Stimulated activated CD8-positive, alpha-beta memory T cell treated with anti-CD3 and anti-CD28 coated beads, Interleukin-2, amount 100 ng/mL, for 48 hours (primary cell): ENCODE data around the gene ITGA4.
"Not testable (repeated sequence)": the region's sequence is repeated elsewhere in the genome, so short reads cannot be mapped to it uniquely, and the experiment has no call there.

Experiments
- DNase-seq, 2 donors: peaks; one replicate each; pipeline ENCODE4 v3.0.0-alpha.2; 2020; ENCODE audit warnings: low read depth in 2 of 2

The ITGA4 gene

GRCh38 chr2:181457121-181457740 lies at the start of gene ITGA4:
TSS of gene ITGA4 (plus strand) at chr2:181457386. CDS start at chr2:181457655, 269 bp downstream.
- DNase-seq, result peak; percentile 75 to 80

- no peak for DNase-seq
Observed at GRCh38 chr2:181408861-181409260, 48.3 kb upstream of the ITGA4 start.

DNA sequence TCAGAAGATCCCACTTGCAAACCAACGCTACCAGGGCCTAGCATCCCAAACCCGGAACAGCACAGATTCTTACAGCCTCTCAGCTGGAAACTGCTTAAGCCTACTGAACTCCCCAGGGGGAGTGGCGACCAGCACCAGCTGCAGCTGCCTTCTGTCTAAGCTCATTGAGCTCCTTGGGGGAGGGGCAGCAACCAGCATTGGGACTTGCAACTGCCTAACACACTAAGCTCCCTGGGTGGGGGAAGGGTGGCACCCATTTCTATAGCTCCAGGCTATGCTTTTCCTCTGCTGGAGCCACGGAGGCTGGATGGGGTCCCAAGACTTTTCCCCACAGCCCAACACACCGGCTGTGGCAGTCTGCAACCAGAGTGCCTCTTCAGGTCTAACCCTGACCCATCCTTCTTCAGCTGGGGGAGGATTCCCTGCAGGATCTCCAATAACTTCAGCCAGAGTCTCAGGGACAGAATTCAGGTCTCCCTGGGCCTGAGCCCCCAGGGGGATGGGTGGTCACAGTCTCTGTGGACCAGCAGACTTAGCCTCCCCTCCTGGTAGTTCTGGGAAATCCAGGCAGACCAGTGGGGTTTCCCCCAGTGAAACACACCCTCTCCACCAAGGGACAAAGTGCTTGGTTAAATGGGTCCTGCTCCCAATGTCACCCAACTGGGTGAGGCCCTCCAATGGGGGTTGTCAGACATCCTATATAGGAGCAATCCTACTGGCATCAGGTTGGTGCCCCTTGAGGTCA lies 45.9 kb upstream of the ITGA4 start:
- no peak for DNase-seq

DNA sequence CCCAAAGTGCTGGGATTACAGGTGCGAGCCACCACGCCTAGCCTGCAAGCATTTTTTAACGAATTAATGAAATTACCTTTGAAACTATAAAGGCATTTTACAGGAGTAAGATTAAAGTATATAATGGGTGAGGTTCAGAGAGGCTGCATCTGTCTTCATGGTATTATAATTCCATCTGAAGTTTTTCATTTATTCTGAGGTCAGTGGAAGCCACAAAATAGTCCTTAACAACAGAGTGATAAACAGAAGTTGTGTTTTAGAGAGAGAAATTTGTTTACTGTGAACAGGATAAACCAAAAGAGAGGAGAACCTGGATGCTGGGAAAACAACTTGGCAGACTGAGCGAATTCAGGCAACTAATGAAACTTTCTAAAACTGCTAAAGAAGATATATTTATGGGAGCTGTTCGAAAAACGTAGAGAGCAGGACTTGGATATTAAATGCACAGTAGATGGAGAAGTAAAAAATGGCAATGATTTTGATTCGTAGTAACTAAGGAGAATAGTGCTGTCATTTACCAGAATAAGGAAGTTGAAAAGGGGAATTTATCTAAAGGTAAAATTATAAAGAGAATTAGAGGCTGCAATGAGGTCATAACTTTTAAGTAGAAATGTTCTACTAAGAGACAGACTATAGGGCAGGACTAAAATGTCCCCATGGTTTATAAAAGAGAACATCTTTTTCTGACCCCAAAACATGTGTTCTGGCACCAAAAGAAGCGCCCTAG lies 37.9 kb upstream of the ITGA4 start:
- no peak for DNase-seq

- DNase-seq, result no peak
Observed at GRCh38 chr2:181420259-181421130, 36.7 kb upstream of the ITGA4 start.

- no peak for DNase-seq
Observed at GRCh38 chr2:181421131-181421458, 36.1 kb upstream of the ITGA4 start.

DNA sequence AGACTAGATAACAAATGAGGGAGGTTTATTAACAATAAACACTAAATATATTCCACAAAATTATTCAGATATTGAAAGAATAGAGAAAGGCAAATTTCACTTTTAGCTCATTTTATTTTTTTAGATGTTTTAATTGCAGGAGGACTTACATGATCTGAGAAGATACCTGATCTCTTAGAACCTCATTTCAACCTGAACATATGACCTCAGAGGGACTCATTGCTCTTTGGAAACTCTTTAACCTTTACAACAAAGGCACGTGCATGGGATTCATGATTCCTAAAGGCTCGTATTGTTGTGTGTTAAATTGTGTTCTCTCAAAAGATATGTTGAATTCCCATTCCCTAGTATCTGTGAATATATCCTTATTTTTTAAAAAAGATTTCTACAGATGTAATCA lies 35.7 kb upstream of the ITGA4 start:
- no peak for DNase-seq

DNA sequence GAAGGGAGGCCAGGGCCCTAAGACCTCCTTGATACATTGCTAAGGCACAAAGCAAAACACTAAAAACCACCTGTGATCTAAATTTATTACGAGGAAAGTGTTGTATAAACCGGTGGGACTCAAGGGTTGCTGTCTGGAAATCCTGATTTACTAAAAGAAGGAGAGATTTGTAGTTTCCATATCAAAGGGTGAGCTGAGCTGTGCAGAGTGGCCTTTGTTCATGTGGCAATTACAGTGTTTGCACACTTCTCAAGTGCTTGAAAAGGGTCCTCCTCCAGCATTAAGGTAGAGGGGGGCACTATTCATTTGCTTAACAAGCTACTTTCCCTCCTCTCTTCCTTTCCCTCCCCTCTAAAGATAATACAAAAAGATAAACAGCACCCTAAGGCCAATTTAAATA lies 30.5 kb upstream of the ITGA4 start:
- no peak for DNase-seq

DNA sequence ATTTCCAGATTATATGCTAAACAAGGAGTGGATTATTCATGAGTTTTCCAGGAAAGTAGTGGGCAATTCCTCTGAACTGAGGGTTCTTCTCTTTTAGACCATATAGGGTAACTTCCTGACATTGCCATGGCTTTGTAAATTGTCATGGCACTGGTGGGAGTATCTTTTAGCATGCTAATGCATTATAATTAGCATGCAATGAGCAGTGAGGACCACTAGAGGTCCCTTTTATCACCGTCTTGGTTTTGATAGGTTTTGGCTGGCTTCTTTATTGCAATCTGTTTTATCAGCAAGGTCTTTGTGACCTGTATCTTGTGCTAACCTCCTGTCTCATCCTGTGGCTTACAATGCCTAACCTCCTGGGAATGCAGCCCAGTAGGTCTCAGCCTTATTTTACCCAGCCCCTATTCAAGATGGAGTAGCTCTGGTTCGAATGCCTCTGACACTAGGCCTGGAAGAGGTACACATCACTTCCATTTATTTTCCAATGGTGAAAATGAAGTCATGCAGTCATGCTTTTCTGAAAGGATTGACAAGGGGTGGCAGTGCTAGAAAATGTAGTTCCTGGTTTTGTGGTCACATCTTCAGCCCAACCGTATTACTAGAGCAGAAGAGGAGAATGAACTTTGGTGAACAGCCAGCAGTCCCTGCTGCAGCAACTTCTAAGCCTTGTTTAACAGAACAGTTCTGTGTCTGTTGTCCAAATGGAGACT lies 26.6 kb upstream of the ITGA4 start:
- DNase-seq, result no peak

DNA sequence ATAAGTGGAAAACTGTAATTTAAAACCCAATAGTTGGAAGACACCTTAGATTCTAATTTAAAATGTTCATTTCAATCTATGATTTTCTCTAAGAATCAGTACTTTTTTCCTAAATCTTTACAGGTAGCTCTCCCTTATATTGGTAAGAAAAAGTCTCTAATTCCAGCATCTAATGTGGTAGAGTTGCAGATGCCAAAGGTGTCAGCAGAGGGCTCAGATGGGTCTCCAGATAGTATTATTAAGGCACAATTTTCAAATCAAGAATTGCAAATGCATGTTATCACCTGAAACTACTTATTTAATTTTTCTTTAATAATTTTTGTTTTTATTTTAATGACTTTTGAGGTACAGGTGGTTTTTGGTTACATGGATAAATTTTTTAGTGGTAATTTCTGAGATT lies 25.5 kb upstream of the ITGA4 start:
- DNase-seq, result no peak

- DNase-seq, result no peak
Observed at GRCh38 chr2:181438261-181438660, 18.9 kb upstream of the ITGA4 start.

GRCh38 chr2:181440344-181440743 lies 16.8 kb upstream of the ITGA4 start:
- no peak for DNase-seq

DNA sequence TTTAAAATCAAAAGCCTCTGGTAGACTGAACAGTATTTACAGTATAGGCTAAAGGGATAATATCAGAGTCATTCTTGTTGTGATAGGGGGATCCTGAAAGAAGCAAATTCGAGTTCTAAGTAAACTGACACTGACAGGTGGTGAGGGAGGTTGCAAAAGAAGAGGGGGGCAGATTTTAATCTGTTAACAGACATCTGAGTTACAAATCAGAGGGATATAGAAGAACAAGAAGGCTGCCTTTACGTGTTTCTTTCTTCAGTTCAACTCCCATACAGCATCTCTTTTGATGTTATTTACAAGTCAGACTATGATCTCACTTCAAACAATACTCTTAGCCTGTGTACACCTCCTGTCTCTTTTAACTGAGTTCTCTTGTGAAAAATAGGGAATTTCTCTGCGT lies 16.3 kb upstream of the ITGA4 start:
- DNase-seq, result no peak

- DNase-seq, result no peak
Observed at GRCh38 chr2:181441670-181442069, 15.5 kb upstream of the ITGA4 start.

DNA sequence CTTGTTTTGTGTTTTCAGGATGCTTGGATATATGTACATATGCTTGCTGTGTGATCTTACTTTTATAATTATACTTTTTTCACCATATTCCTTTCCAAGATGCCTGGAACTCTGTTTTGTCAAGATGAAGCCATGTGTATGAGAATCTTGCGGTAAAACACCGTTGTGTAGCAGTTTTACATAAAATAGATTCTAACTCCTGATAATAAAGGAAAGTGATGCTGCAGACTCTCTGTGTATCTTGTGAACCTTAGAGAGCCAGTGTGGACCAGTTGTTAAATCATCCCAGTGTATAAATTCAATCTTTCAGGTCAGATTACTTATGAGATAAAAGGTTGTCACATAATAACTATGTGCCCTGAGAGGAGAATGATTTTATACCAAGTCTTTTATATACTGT lies 12.5 kb upstream of the ITGA4 start:
- DNase-seq, result no peak

DNA sequence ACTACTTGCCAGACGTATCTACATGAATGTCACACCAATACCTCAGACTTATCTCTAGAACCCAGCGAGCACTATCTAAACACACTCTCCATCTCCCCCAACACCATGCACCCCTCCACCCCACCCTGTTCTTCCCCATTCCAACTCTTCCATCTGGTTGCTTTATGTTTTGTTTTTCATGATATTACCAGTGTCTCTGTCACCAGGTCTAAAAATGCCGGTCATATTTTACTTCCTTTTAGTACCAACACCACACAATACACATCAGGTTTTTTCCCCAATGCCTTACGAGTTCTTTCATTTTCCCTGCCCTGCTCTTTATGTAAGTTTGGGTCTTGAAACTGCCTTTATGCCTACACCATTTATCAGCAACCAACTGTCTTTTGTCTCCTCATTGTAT lies 10.2 kb upstream of the ITGA4 start:
- DNase-seq, result no peak

DNA sequence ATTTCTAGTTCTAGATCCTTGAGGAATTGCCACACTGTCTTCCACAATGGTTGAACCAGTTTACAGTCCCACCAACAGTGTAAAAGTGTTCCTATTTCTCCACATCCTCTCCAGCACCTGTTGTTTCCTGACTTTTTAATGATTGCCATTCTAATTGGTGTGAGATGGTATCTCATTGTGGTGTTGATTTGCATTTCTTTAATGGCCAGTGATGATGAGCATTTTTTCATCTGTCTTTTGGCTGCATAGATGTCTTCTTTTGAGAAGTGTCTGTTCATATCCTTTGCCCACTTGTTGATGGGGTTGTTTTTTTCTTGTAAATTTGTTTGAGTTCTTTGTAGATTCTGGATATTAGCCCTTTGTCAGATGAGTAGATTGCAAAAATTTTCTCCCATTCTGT lies 7.9 kb upstream of the ITGA4 start:
- not testable (repeated sequence) for DNase-seq

- DNase-seq, result no peak
Observed at GRCh38 chr2:181454686-181455450, 2.3 kb upstream of the ITGA4 start.

DNA sequence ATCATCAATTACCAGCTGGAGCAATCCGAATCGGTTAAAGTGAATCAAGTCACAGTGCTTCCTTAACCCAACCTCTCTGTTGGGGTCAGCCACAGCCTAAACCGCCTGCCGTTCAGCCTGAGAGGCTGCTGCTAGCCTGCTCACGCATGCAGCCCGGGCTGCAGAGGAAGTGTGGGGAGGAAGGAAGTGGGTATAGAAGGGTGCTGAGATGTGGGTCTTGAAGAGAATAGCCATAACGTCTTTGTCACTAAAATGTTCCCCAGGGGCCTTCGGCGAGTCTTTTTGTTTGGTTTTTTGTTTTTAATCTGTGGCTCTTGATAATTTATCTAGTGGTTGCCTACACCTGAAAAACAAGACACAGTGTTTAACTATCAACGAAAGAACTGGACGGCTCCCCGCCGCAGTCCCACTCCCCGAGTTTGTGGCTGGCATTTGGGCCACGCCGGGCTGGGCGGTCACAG lies 496 bp upstream of the ITGA4 start:
- DNase-seq, result peak; percentile 38 to 55

- peak; percentile 42 to 55 for DNase-seq
Observed at GRCh38 chr2:181457741-181458425, 697 bp downstream of the ITGA4 start.
